H1 (cell line): ENCODE data around the gene SPN. TPM values are rescaled to one million over a fixed set of nuclear protein-coding genes. Genes with fewer than 3 reads are reported as not detected.

Experiments
- CTCF ChIA-PET: fragments of 300-600 bp; sonication (Branson Sonifier 250); formaldehyde crosslinking; loops from one replicate; lab custom pipeline; 2021; ENCODE audit not compliant: partially characterized antibody; lab: Charles Lee
- POLR2A ChIA-PET: fragments of 300-600 bp; sonication (Branson Sonifier 250); formaldehyde crosslinking; loops from one replicate; lab custom pipeline; 2021; ENCODE audit warnings: inconsistent platforms; ENCODE audit not compliant: partially characterized antibody; lab: Charles Lee
- DNase-seq, 2 experiments: peaks; one replicate each; pipeline versions ENCODE4 v3.0.0 to v3.0.0-alpha.2; 2010 to 2022; ENCODE audit warnings: low spot score in 2 of 2, low read depth in 1 of 2, mixed read lengths in 1 of 2
- FAIRE-seq: peaks from 2 replicates; lab custom pipeline; 2011; peaks lifted over from hg19 to GRCh38; lab: Jason Lieb, UNC
- H2AFZ ChIP-seq: 2 replicates; pipeline ENCODE4 v1.8.1; 2012; ENCODE audit warnings: low read length, inconsistent platforms
- H2AK5ac ChIP-seq: 2 replicates; pipeline ENCODE4 v1.6.1; 2013; ENCODE audit warnings: low read depth, low read length
- H2BK120ac ChIP-seq: replicated peaks from 2 replicates; pipeline ENCODE3; 2013; ENCODE audit warnings: low read depth, low read length, inconsistent platforms
- H2BK12ac ChIP-seq: 2 replicates; pipeline ENCODE4 v1.6.1; 2013; ENCODE audit warnings: low read depth, low read length
- H2BK15ac ChIP-seq: 2 replicates; pipeline ENCODE4 v1.6.1; 2013; ENCODE audit warnings: low read length
- H2BK20ac ChIP-seq: 2 replicates; pipeline ENCODE4 v1.6.1; 2013; ENCODE audit warnings: low read length
- H2BK5ac ChIP-seq: 2 replicates; pipeline ENCODE4 v1.6.1; 2013; ENCODE audit warnings: low read depth, low read length
- H3K14ac ChIP-seq: 2 replicates; pipeline ENCODE4 v1.6.1; 2013; ENCODE audit warnings: inconsistent platforms; ENCODE audit not compliant: insufficient read length
- H3K18ac ChIP-seq: 2 replicates; pipeline ENCODE4 v1.6.1; 2013; ENCODE audit warnings: low read length; ENCODE audit errors: extremely low read depth
- H3K23ac ChIP-seq: 2 replicates; pipeline ENCODE4 v1.6.1; 2013; ENCODE audit warnings: inconsistent platforms; ENCODE audit not compliant: insufficient read length
- H3K23me2 ChIP-seq: 2 replicates; pipeline ENCODE4 v1.6.1; 2013; ENCODE audit warnings: low read depth, low read length
- H3K27ac ChIP-seq: 2 replicates; pipeline ENCODE4 v1.6.1; 2011; ENCODE audit warnings: low read depth, low read length, inconsistent platforms
- H3K27me3 ChIP-seq, 4 experiments: replicated peaks in 1 of 4; 1 replicate in 1 of 4; 2 replicates in 3 of 4; pipeline versions ENCODE4 v1.6.1 to v1.8.1; 2011 to 2013; ENCODE audit warnings: low read length in 3 of 4, mild to moderate bottlenecking in 3 of 4, inconsistent platforms in 2 of 4, mixed read lengths in 2 of 4, moderate library complexity in 1 of 4; ENCODE audit not compliant: control insufficient read depth in 3 of 4, insufficient read depth in 3 of 4; ENCODE audit errors: extremely low read depth in 1 of 4
- H3K36me3 ChIP-seq, 4 experiments: 2 replicates each; pipeline versions ENCODE4 v1.6.1 to v1.8.1; 2011 to 2013; ENCODE audit warnings: mild to moderate bottlenecking in 4 of 4, low read length in 3 of 4, moderate library complexity in 2 of 4, control low read depth in 1 of 4, inconsistent platforms in 1 of 4; ENCODE audit not compliant: insufficient read depth in 4 of 4, control insufficient read depth in 2 of 4
- H3K4ac ChIP-seq: replicated peaks from 2 replicates; pipeline ENCODE3; 2013; ENCODE audit warnings: low read length, low read depth, mixed read lengths, inconsistent platforms; ENCODE audit not compliant: insufficient read length
- H3K4me1 ChIP-seq, 4 experiments: replicated peaks in 1 of 4; 1 replicate in 1 of 4; 2 replicates in 3 of 4; pipeline versions ENCODE4 v1.6.1 to v1.8.1; 2011 to 2013; ENCODE audit warnings: low read length in 3 of 4, inconsistent platforms in 2 of 4, mixed read lengths in 1 of 4; ENCODE audit not compliant: insufficient read depth in 4 of 4, control insufficient read depth in 3 of 4
- H3K4me2 ChIP-seq, 2 experiments: 2 replicates each; pipeline versions ENCODE4 v1.6.1 to v1.8.1; 2011 to 2013; ENCODE audit warnings: low read depth in 2 of 2, low read length in 2 of 2, control low read depth in 1 of 2, inconsistent platforms in 1 of 2, mild to moderate bottlenecking in 1 of 2; ENCODE audit not compliant: insufficient read depth in 1 of 2
- H3K4me3 ChIP-seq, 4 experiments: fragments of 200-600, 300-600 bp in 1 of 4; sonication (generic), shearing (Covaris generic), sonication (Bioruptor Twin) in 1 of 4; 2 replicates each; pipeline versions ENCODE4 v1.5.1 to v1.8.1; 2011 to 2016; ENCODE audit warnings: low read length in 4 of 4, low read depth in 3 of 4, control low read depth in 2 of 4, inconsistent platforms in 2 of 4, mild to moderate bottlenecking in 2 of 4, mixed read lengths in 1 of 4, moderate library complexity in 1 of 4; ENCODE audit not compliant: insufficient read depth in 2 of 4; ENCODE audit errors: extremely low read depth in 1 of 4
- H3K56ac ChIP-seq: replicated peaks from 2 replicates; pipeline ENCODE3; 2013; ENCODE audit warnings: low read depth, mild to moderate bottlenecking, mixed read lengths, low read length, inconsistent platforms; ENCODE audit not compliant: insufficient read length
- H3K79me1 ChIP-seq: 2 replicates; pipeline ENCODE4 v1.6.1; 2013; ENCODE audit warnings: low read depth, low read length, control low read depth
- H3K79me2 ChIP-seq, 2 experiments: 2 replicates each; pipeline versions ENCODE4 v1.6.1 to v1.8.1; 2012 to 2013; ENCODE audit warnings: low read length in 2 of 2, mild to moderate bottlenecking in 2 of 2, inconsistent platforms in 1 of 2; ENCODE audit not compliant: insufficient read depth in 2 of 2, control insufficient read depth in 1 of 2
- H3K9ac ChIP-seq, 4 experiments: replicated peaks in 1 of 4; 1 replicate in 1 of 4; 2 replicates in 3 of 4; pipeline versions ENCODE4 v1.6.1 to v1.8.1; 2011 to 2013; ENCODE audit warnings: low read depth in 3 of 4, low read length in 3 of 4, control low read depth in 2 of 4, mild to moderate bottlenecking in 2 of 4, moderate library complexity in 2 of 4, inconsistent platforms in 1 of 4; ENCODE audit errors: extremely low read depth in 1 of 4
- H3K9me3 ChIP-seq, 2 experiments: 2 replicates each; pipeline versions ENCODE4 v1.6.1 to v1.8.1; 2012 to 2013; ENCODE audit warnings: mild to moderate bottlenecking in 2 of 2, moderate library complexity in 2 of 2, control low read depth in 1 of 2, inconsistent platforms in 1 of 2, low read depth in 1 of 2, low read length in 1 of 2, mixed read lengths in 1 of 2; ENCODE audit not compliant: insufficient read depth in 2 of 2
- H4K20me1 ChIP-seq, 2 experiments: replicated peaks in 1 of 2; 2 replicates each; pipeline versions ENCODE3 to v1.8.1; 2011 to 2013; ENCODE audit warnings: inconsistent platforms in 2 of 2, low read length in 2 of 2, mild to moderate bottlenecking in 1 of 2; ENCODE audit not compliant: insufficient read depth in 2 of 2, control insufficient read depth in 1 of 2
- H4K5ac ChIP-seq: 2 replicates; pipeline ENCODE4 v1.6.1; 2013; ENCODE audit warnings: low read length, low read depth, mixed read lengths, inconsistent platforms; ENCODE audit not compliant: insufficient read length
- H4K8ac ChIP-seq: 2 replicates; pipeline ENCODE4 v1.8.0; 2013; ENCODE audit warnings: mild to moderate bottlenecking, moderate library complexity, low read length, inconsistent platforms; ENCODE audit not compliant: insufficient read depth; ENCODE audit errors: extremely low read depth
- H4K91ac ChIP-seq: replicated peaks from 2 replicates; pipeline ENCODE3; 2013; ENCODE audit warnings: low read length, mixed read lengths, inconsistent platforms; ENCODE audit not compliant: insufficient read length
- CEBPB ChIP-seq: IDR thresholded peaks from 2 replicates; pipeline ENCODE4 v1.6.1; 2012; ENCODE audit warnings: low read depth, low read length
- EGR1 ChIP-seq: IDR thresholded peaks from 2 replicates; pipeline ENCODE4 v1.6.1; 2011; ENCODE audit warnings: low read depth, low read length, borderline replicate concordance
- WGBS, 2 experiments: shearing (Covaris generic) in 1 of 2; methylation state at CpG; one replicate each; pipeline versions ENCODE4 v1.1.6 to v1.1.7; 2013 to 2015; ENCODE audit warnings: low lambda C conversion rate in 2 of 2, mixed read lengths in 2 of 2, inconsistent platforms in 1 of 2, low coverage in 1 of 2, missing lambda C conversion rate in 1 of 2; ENCODE audit not compliant: insufficient replicate concordance in 2 of 2, insufficient coverage in 1 of 2, insufficient read length in 1 of 2; ENCODE audit errors: extremely low coverage in 1 of 2, missing lambda C conversion rate in 1 of 2; 5-methylcytosine and 5-hydroxymethylcytosine counted together
- polyA plus RNA-seq, 7 experiments: library from polyadenylated mRNA; depleted of rRNA in 3 of 7; stranded (reverse) in 5 of 7; unstranded in 2 of 7; fragments of >200 nt in 5 of 7; fragments of 200-250 nt in 2 of 7; gene quantifications; 1 replicate in 5 of 7; 2 replicates in 1 of 7; 4 replicates in 1 of 7; pipeline versions ENCODE4 v1.2.1 to v1.2.3, GENCODE V29; 2011 to 2013; ENCODE audit warnings: missing spikeins in 2 of 7, mixed read lengths in 2 of 7
- total RNA-seq: library from RNA; stranded (reverse); fragmentation: NEBNext Ultra II Directional; extraction: Animal tissue kit (Norgen Biotek cat#: 25700); gene quantifications from 2 replicates; pipeline ENCODE4 v1.2.1, GENCODE V29; 2021
- TF ChIP-seq, protein P1 (sequence below): IDR thresholded peaks from 2 replicates; pipeline ENCODE4 v1.6.1; 2011; ENCODE audit warnings: low read length, improper control_type of control experiment

SPN gene
- total and polyA plus RNA-seq, 2 of the 8 experiments (the other 6 are each of a cell fraction or from before 2014, with no cell fraction given): 1.5 to 1.8 TPM

DNA sequence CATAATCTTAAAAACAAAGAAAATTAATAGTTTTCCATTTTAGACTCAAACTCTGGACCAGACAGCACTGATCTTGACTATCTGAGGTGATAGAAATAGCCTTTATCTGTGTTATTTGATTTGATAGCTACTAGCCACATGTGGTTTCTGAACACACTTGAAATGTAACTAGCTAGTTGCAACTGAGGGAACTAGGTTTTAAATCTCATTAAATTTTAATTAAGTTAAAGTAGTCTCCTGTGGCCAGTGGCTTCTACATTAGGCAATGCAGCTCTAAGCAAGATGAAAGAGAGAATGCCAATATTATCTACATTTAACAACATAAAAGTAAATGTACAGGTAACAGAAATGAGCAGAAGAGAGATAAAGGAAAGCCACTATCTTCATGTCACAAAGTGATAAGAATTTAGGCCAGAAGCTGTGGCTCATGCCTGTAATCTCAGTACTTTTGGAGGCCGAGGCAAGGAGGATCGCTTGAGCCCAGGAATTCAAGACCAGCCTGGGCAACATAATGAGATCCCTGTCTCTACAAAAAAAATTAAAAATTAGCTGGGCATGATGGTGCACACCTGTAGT is 11.2 kb upstream of the SPN start:
- H3K79me1 ChIP-seq: no peaks in the 10 kb centered on the region
- no peak overlapping the region for H2BK12ac ChIP-seq
- no peak overlapping the region for H4K5ac ChIP-seq
- no peak overlapping the region for H3K23ac ChIP-seq
- POLR2A ChIA-PET: interaction anchor here (0.9 to 1.2 kb wide), 3 partner anchors 25 to 67 kb away, joined by 3 to 4 read pairs (median 3); no protein-coding TSS in a partner anchor
- H2BK20ac ChIP-seq: no peak overlapping the region
- no peaks in the 10 kb centered on the region; a peak in 1 of 7 replicates for H3K4me1 ChIP-seq
- no peak overlapping the region for H3K4ac ChIP-seq
- CTCF ChIA-PET: interaction anchor here (0.8 to 1.6 kb wide), 3 partner anchors 10 to 153 kb away, joined by 3 to 4 read pairs (median 4); no protein-coding TSS in a partner anchor
- no peak overlapping the region for H2BK5ac ChIP-seq
- H3K4me2 ChIP-seq: no peak overlapping the region
- H3K23me2 ChIP-seq: no peaks in the 10 kb centered on the region; the same call in 1 of the 2 replicates
- no peak for FAIRE-seq
- no peaks in the 10 kb centered on the region for H3K27me3 ChIP-seq
- H3K18ac ChIP-seq: no peak overlapping the region
- H4K91ac ChIP-seq: no peak overlapping the region
- no peak overlapping the region for H3K27ac ChIP-seq
- H3K56ac ChIP-seq: no peak overlapping the region
- DNase-seq: no peak
- H3K79me2 ChIP-seq: no peaks in the 10 kb centered on the region
- no peak overlapping the region for H2AK5ac ChIP-seq
- H2AFZ ChIP-seq: no peak overlapping the region
- H3K9ac ChIP-seq: no peak overlapping the region
- no peak overlapping the region for H3K4me3 ChIP-seq
- H3K14ac ChIP-seq: no peak overlapping the region
- no peak overlapping the region for H2BK15ac ChIP-seq
- 92% methylated on average over 2 of the region's 2 CpGs; no CpG with 5 or more reads in 1 of the 2 experiments for WGBS, 2 experiments
- H4K20me1 ChIP-seq: no peaks in the 10 kb centered on the region
- no peaks in the 10 kb centered on the region for H3K36me3 ChIP-seq
- H4K8ac ChIP-seq: no peak overlapping the region
- TF ChIP-seq CEBPB: no peak
- TF ChIP-seq, protein P1, sequence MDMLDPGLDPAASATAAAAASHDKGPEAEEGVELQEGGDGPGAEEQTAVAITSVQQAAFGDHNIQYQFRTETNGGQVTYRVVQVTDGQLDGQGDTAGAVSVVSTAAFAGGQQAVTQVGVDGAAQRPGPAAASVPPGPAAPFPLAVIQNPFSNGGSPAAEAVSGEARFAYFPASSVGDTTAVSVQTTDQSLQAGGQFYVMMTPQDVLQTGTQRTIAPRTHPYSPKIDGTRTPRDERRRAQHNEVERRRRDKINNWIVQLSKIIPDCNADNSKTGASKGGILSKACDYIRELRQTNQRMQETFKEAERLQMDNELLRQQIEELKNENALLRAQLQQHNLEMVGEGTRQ: no peak
- no peak for TF ChIP-seq EGR1
- H2BK120ac ChIP-seq: no peak overlapping the region
- no peaks in the 10 kb centered on the region for H3K9me3 ChIP-seq
